Tibial nerve (tissue), 4 donors: ENCODE data around the gene DUSP6.

Experiments
- EP300 ChIP-seq, 2 donors: sonication (generic); formaldehyde crosslinking; IDR thresholded peaks; one replicate each; pipeline ENCODE4 v1.6.1; 2017; ENCODE audit warnings: antibody characterized with exemption in 2 of 2, mild to moderate bottlenecking in 1 of 2
- POLR2A ChIP-seq, 2 donors: fragments of 450-650 bp; IDR thresholded peaks; one replicate each; pipeline ENCODE4 v1.6.1; 2017; ENCODE audit warnings: antibody characterized with exemption in 2 of 2, mild to moderate bottlenecking in 2 of 2, moderate library complexity in 2 of 2
- TF ChIP-seq, protein P1 (sequence below), 5 experiments: fragments of 200-600 bp in 3 of 5; fragments of 450-650 bp in 2 of 5; sonication (generic) in 3 of 5; IDR thresholded peaks; one replicate each; pipeline ENCODE4 v1.5.1; 2016 to 2019; ENCODE audit warnings: antibody characterized with exemption in 5 of 5, mild to moderate bottlenecking in 3 of 5, moderate library complexity in 2 of 5

DNA sequence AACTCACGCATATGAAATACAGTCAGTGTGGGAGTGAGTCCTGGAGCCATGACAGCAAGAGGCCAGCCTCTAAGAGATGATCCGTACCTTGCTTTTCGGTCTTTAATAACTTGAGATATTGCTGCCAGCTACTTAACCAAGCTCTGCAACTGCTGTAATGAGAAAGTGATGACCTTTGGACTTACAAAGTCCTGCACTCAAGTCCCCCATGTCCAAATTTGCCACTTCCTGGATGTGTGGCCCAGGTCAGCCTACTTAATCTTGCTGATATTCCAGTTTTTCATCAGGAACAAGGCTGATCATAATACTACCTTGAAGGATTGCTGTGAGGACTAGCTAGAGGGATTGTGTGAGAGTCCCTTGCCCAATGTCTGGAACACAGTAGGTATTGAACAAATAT, 33.8 kb upstream of the DUSP6 start:
- TF ChIP-seq, protein P1, sequence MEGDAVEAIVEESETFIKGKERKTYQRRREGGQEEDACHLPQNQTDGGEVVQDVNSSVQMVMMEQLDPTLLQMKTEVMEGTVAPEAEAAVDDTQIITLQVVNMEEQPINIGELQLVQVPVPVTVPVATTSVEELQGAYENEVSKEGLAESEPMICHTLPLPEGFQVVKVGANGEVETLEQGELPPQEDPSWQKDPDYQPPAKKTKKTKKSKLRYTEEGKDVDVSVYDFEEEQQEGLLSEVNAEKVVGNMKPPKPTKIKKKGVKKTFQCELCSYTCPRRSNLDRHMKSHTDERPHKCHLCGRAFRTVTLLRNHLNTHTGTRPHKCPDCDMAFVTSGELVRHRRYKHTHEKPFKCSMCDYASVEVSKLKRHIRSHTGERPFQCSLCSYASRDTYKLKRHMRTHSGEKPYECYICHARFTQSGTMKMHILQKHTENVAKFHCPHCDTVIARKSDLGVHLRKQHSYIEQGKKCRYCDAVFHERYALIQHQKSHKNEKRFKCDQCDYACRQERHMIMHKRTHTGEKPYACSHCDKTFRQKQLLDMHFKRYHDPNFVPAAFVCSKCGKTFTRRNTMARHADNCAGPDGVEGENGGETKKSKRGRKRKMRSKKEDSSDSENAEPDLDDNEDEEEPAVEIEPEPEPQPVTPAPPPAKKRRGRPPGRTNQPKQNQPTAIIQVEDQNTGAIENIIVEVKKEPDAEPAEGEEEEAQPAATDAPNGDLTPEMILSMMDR (IDR thresholded peaks at IDR 0.05) = no peak
- TF ChIP-seq POLR2A (IDR thresholded peaks at IDR 0.05) (no peak), EP300 (IDR thresholded peaks at IDR 0.05) (no peak)
